GM19043 (cell line): ENCODE measurements around the gene APCDD1.
"Not testable (repeated sequence)": the region's sequence is repeated elsewhere in the genome, so short reads cannot be mapped to it uniquely, and the experiment has no call there.

Experiments used
- ATAC-seq: cut with Tn5 transposase; IDR thresholded peaks from one replicate; pipeline ENCODE4 v1.9.1; 2021; ENCODE audit warnings: low read depth; ENCODE audit not compliant: unreplicated experiment

The APCDD1 gene

GRCh38 chr18:10523544-10523943, 69.1 kb downstream of the APCDD1 start:
- no peak for ATAC-seq

- no peak for ATAC-seq
Measured at GRCh38 chr18:10524507-10525370, 70.3 kb downstream of the APCDD1 start.

GRCh38 chr18:10525371-10525691, 70.9 kb downstream of the APCDD1 start:
- ATAC-seq, result no peak

GRCh38 chr18:10525697-10526560, 71.5 kb downstream of the APCDD1 start, which contains the start of gene NAPG:
Gene NAPG (plus strand): TSS chr18:10526027. CDS start chr18:10526103, 76 bp downstream.
- peak; percentile 62 for ATAC-seq

GRCh38 chr18:10526561-10526949, 72.1 kb downstream of the APCDD1 start:
- peak; percentile 22 for ATAC-seq

GRCh38 chr18:10528439-10528838, 74.0 kb downstream of the APCDD1 start:
- ATAC-seq, result no peak

GRCh38 chr18:10530002-10530401, 75.6 kb downstream of the APCDD1 start:
- ATAC-seq, result no peak

- no peak for ATAC-seq
Measured at GRCh38 chr18:10530852-10531251, 76.4 kb downstream of the APCDD1 start.

- no peak for ATAC-seq
Measured at GRCh38 chr18:10533111-10533510, 78.7 kb downstream of the APCDD1 start.

GRCh38 chr18:10536280-10536679, 81.8 kb downstream of the APCDD1 start:
- ATAC-seq, result no peak

- no peak for ATAC-seq
Measured at GRCh38 chr18:10537765-10538164, 83.3 kb downstream of the APCDD1 start.

- ATAC-seq, result not testable (repeated sequence)
Measured at GRCh38 chr18:10539124-10539523, 84.7 kb downstream of the APCDD1 start.
